Colonic mucosa (tissue), 4 donors: ENCODE measurements around the gene ENTPD6. TPM values are rescaled to one million over a fixed set of nuclear protein-coding genes. Genes with fewer than 3 reads are reported as not detected.
A peak's percentile ranks its signal among the peaks of the same experiment; 100 is the strongest.

Source experiments
- DNase-seq: peaks from one replicate; pipeline ENCODE4 v3.0.0-alpha.2; 2020
- H3K27ac ChIP-seq: fragments of 200-600 bp; one replicate; pipeline ENCODE4 v1.8.0; 2021
- H3K27me3 ChIP-seq: fragments of 200-600 bp; one replicate; pipeline ENCODE4 v1.8.0; 2021
- H3K36me3 ChIP-seq: fragments of 200-600 bp; one replicate; pipeline ENCODE4 v1.8.0; 2021
- H3K4me1 ChIP-seq: fragments of 200-600 bp; one replicate; pipeline ENCODE4 v1.8.0; 2021; ENCODE audit warnings: mild to moderate bottlenecking
- H3K4me3 ChIP-seq: fragments of 200-600 bp; one replicate; pipeline ENCODE4 v1.8.0; 2021
- H3K9ac ChIP-seq, 2 donors: one replicate each; pipeline ENCODE4 v1.7.0; 2013; ENCODE audit warnings: control low read depth in 2 of 2, low read depth in 2 of 2, low read length in 2 of 2
- H3K9me3 ChIP-seq: fragments of 200-600 bp; one replicate; pipeline ENCODE4 v1.8.0; 2021
- CTCF ChIP-seq: fragments of 200-600 bp; IDR thresholded peaks from one replicate; pipeline ENCODE4 v1.8.0; 2022; ENCODE audit warnings: antibody characterized with exemption, mild to moderate bottlenecking
- intact Hi-C: fragments of 100-400 bp; cut with DNase I; formaldehyde crosslinking; loops from one replicate; pipeline ENCODE4 v1.14.1; 2022
- total RNA-seq, 2 donors: library from RNA; stranded (reverse); fragmentation: NEBNext Ultra II Directional in 1 of 2; extraction: Animal tissue kit (Norgen Biotek cat#: 25700) in 1 of 2; gene quantifications; one replicate each; pipeline ENCODE4 v1.2.1, GENCODE V29; 2021
- donor health status: healthy.
- donor health status: DM: no; HTN: no; CAD: no.
- donor health status: DM: no; HTN: no; CAD: no.

ENTPD6 gene
- total RNA-seq, 2 donors from 2014 or later: 120 to 201 TPM

GRCh38 chr20:25191689-25192088 lies 3.8 kb upstream of the ENTPD6 start:
- H3K27ac ChIP-seq: no peak overlapping the region
- no peak for TF ChIP-seq CTCF
- no peak overlapping the region for H3K9ac ChIP-seq
- no peak overlapping the region for H3K4me3 ChIP-seq
- intact Hi-C loops: loop anchor here (5.0 kb wide), 1 partner anchor 199 kb away; the partner anchor contains the start of gene APMAP
- no peaks in the 10 kb centered on the region for H3K4me1 ChIP-seq
- no peak for DNase-seq
- no peaks in the 10 kb centered on the region for H3K36me3 ChIP-seq
- no peaks in the 10 kb centered on the region for H3K27me3 ChIP-seq
- H3K9me3 ChIP-seq: no peaks in the 10 kb centered on the region

- TF ChIP-seq CTCF: no peak
- Histone ChIP-seq H3K27ac (no peak overlapping the region), H3K4me3 (no peak overlapping the region), H3K9ac (no peak overlapping the region), H3K4me1 (peaks cover 8% of the 10 kb centered on the region), H3K36me3 (no peaks in the 10 kb centered on the region), H3K27me3 (no peaks in the 10 kb centered on the region), H3K9me3 (no peaks in the 10 kb centered on the region)
- no peak for DNase-seq
- intact Hi-C loops: loop anchor here (5.0 kb wide), 1 partner anchor 202 kb away; the partner anchor contains the start of gene APMAP
Measured at GRCh38 chr20:25193843-25194242, 1.7 kb upstream of the ENTPD6 start.

- no peak for TF ChIP-seq CTCF
- DNase-seq: no peak
- Histone ChIP-seq H3K4me3 (no peak overlapping the region), H3K4me1 (peaks cover 10% of the 10 kb centered on the region), H3K27ac (no peak overlapping the region), H3K36me3 (no peaks in the 10 kb centered on the region), H3K27me3 (no peaks in the 10 kb centered on the region), H3K9me3 (no peaks in the 10 kb centered on the region), H3K9ac (peak overlapping the region in 1 of 2 donors; percentile 99)
- intact Hi-C loops: loop anchor here (5.0 kb wide), 1 partner anchor 202 kb away; the partner anchor contains the start of gene APMAP
Measured at GRCh38 chr20:25194333-25194972, 1.1 kb upstream of the ENTPD6 start.

GRCh38 chr20:25195962-25196785 lies 662 bp downstream of the ENTPD6 start:
- Histone ChIP-seq H3K4me3 (peak overlapping the region; percentile 83), H3K9me3 (no peaks in the 10 kb centered on the region), H3K9ac (peak overlapping the region; percentile 94 to 99), H3K27me3 (no peaks in the 10 kb centered on the region), H3K36me3 (no peaks in the 10 kb centered on the region), H3K4me1 (peaks cover 10% of the 10 kb centered on the region), H3K27ac (peak overlapping the region; percentile 94)
- intact Hi-C loops: loop anchor here (5.0 kb wide), 2 partner anchors 51 to 201 kb away; partner anchors contain the start of gene PYGB
- DNase-seq: peak; percentile 87
- TF ChIP-seq CTCF: no peak

GRCh38 chr20:25196786-25197120 lies 1.2 kb downstream of the ENTPD6 start:
- H3K4me1 ChIP-seq: peaks cover 10% of the 10 kb centered on the region
- H3K36me3 ChIP-seq: no peaks in the 10 kb centered on the region
- H3K4me3 ChIP-seq: peak overlapping the region; percentile 83
- no peak for TF ChIP-seq CTCF
- H3K27ac ChIP-seq: peak overlapping the region; percentile 94
- DNase-seq: peak; percentile 60
- peak overlapping the region; percentile 94 to 99 for H3K9ac ChIP-seq
- intact Hi-C loops: loop anchor here (5.0 kb wide), 2 partner anchors 51 to 201 kb away; partner anchors contain the start of gene PYGB
- H3K9me3 ChIP-seq: no peaks in the 10 kb centered on the region
- H3K27me3 ChIP-seq: no peaks in the 10 kb centered on the region
